Astrocyte (in vitro differentiated cells and primary cell): ENCODE data around the gene VIM. TPM values are rescaled to one million over a fixed set of nuclear protein-coding genes. Genes with fewer than 3 reads are reported as not detected.

Source experiments
- DNase-seq: peaks from one replicate; pipeline ENCODE4 v3.0.0-alpha.2; 2010; ENCODE audit warnings: low read depth
- FAIRE-seq: peaks from 2 replicates; lab custom pipeline; 2011; peaks lifted over from hg19 to GRCh38; lab: Jason Lieb, UNC
- H2AFZ ChIP-seq: 2 replicates; pipeline ENCODE4 v1.6.0; 2012; ENCODE audit warnings: low read depth, low read length, inconsistent platforms
- H3K27ac ChIP-seq: 2 replicates; pipeline ENCODE4 v1.5.1; 2011; ENCODE audit warnings: low read depth, low read length, inconsistent platforms
- H3K27me3 ChIP-seq: 2 replicates; pipeline ENCODE4 v1.6.0; 2011; ENCODE audit warnings: low read length, inconsistent platforms; ENCODE audit not compliant: insufficient read depth
- H3K36me3 ChIP-seq: 2 replicates; pipeline ENCODE4 v1.5.1; 2011; ENCODE audit warnings: low read length, inconsistent platforms; ENCODE audit not compliant: insufficient read depth
- H3K4me1 ChIP-seq: 2 replicates; pipeline ENCODE4 v1.5.1; 2011; ENCODE audit warnings: low read length, inconsistent platforms; ENCODE audit not compliant: insufficient read depth
- H3K4me2 ChIP-seq: 2 replicates; pipeline ENCODE4 v1.6.0; 2012; ENCODE audit warnings: low read length, inconsistent platforms
- H3K4me3 ChIP-seq: 2 replicates; pipeline ENCODE4 v1.5.1; 2011; ENCODE audit warnings: low read depth, mild to moderate bottlenecking, low read length, inconsistent platforms; ENCODE audit not compliant: insufficient read depth
- H3K79me2 ChIP-seq: 2 replicates; pipeline ENCODE4 v1.6.0; 2012; ENCODE audit warnings: mild to moderate bottlenecking, low read length, inconsistent platforms; ENCODE audit not compliant: insufficient read depth
- H3K9ac ChIP-seq: 2 replicates; pipeline ENCODE4 v1.6.0; 2012; ENCODE audit warnings: mild to moderate bottlenecking, low read length, inconsistent platforms
- H3K9me3 ChIP-seq: 2 replicates; pipeline ENCODE4 v1.5.1; 2012; ENCODE audit warnings: low read depth, mild to moderate bottlenecking, low read length, inconsistent platforms; ENCODE audit not compliant: insufficient read depth
- H4K20me1 ChIP-seq: 2 replicates; pipeline ENCODE4 v1.6.0; 2012; ENCODE audit warnings: low read length, inconsistent platforms; ENCODE audit not compliant: insufficient read depth
- H3K27ac Mint-ChIP-seq: one replicate; pipeline ENCODE4 v1.8.0; 2021; ENCODE audit warnings: mild to moderate bottlenecking, mixed read lengths; ENCODE audit not compliant: unreplicated experiment
- H3K27me3 Mint-ChIP-seq: one replicate; pipeline ENCODE4 v1.8.0; 2021; ENCODE audit warnings: low read depth, mixed read lengths; ENCODE audit not compliant: unreplicated experiment
- H3K36me3 Mint-ChIP-seq: one replicate; pipeline ENCODE4 v1.8.0; 2021; ENCODE audit warnings: low read depth, mixed read lengths; ENCODE audit not compliant: unreplicated experiment
- H3K4me1 Mint-ChIP-seq: one replicate; pipeline ENCODE4 v1.8.0; 2021; ENCODE audit warnings: low read depth, mixed read lengths; ENCODE audit not compliant: unreplicated experiment
- H3K4me3 Mint-ChIP-seq: one replicate; pipeline ENCODE4 v1.8.0; 2021; ENCODE audit warnings: mild to moderate bottlenecking, moderate library complexity, mixed read lengths; ENCODE audit not compliant: unreplicated experiment
- H3K9me3 Mint-ChIP-seq: one replicate; pipeline ENCODE4 v1.8.0; 2021; ENCODE audit warnings: mild to moderate bottlenecking, mixed read lengths; ENCODE audit not compliant: unreplicated experiment
- CTCF ChIP-seq: IDR thresholded peaks from 2 replicates; pipeline ENCODE4 v1.5.1; 2011; ENCODE audit warnings: low read depth, mild to moderate bottlenecking, inconsistent platforms, low read length, moderate library complexity; ENCODE audit not compliant: insufficient read depth
- EZH2 ChIP-seq: IDR thresholded peaks from 2 replicates; pipeline ENCODE4 v1.6.1; 2012; ENCODE audit warnings: mild to moderate bottlenecking, low read length, inconsistent platforms; ENCODE audit not compliant: insufficient read depth
- total RNA-seq: library from RNA; stranded (reverse); gene quantifications from 2 replicates; pipeline ENCODE4 v1.2.1, GENCODE V29; 2021

Gene VIM
- total RNA-seq, 1 donor from 2014 or later = 5,400 TPM

DNA sequence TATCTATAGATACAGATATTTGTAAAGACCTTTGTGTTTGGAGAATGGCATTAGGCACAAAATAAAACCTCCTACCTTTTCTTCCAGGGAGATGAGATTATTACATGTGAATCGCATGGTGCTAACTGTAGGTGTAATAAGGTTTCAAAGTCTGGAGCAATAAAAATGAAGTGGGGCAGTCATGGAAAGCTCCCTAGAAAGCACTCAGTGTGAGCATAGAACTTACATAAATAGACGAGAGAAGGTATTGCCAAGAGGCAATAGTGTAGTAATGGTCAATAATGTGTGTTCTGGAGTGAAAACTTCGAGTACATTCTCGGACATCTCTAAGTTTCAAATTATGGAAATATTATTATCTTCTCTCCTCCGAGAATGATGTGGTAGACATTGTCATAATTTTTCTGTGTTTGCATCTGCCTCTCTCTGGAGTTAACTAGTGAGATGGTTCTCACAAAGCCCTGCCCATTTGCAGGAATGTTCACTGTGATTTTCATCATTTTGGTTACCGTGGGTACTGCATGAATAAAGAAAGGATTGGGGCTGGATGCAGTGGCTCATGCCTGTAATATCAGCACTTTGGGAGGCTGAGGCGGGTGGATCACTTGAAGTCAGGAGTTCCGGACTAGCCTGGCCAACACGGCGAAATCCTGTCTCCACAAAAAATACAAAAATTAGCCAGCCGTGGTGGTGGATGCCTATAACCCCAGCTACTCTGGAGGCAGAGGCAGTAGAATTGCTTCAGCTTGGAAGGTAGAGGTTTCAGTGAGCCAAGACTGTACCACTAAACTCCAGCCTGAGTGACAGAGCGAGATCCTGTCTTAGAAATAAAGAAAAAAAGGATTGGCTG lies 10.6 kb downstream of the VIM start:
- Histone ChIP-seq H3K4me1 (peaks cover 10% of the 10 kb centered on the region), H4K20me1 (peaks cover 50% of the 10 kb centered on the region), H3K79me2 (peaks cover 18% of the 10 kb centered on the region), H2AFZ (no peak overlapping the region), H3K27me3 (no peaks in the 10 kb centered on the region), H3K27ac (peak overlapping the region; percentile 48), H3K36me3 (peaks cover 37% of the 10 kb centered on the region), H3K4me2 (peak overlapping the region; percentile 2), H3K9ac (peak overlapping the region; percentile 28), H3K4me3 (no peak overlapping the region), H3K9me3 (peaks cover 5% of the 10 kb centered on the region)
- FAIRE-seq = peak; percentile 79
- Mint-ChIP-seq H3K36me3 (peaks cover 32% of the 10 kb centered on the region), H3K27ac (peak overlapping the region; percentile 83), H3K27me3 (no peaks in the 10 kb centered on the region), H3K4me3 (peak overlapping the region; percentile 74), H3K4me1 (peaks cover 13% of the 10 kb centered on the region), H3K9me3 (peaks cover 2% of the 10 kb centered on the region)
- peak; percentile 83 for DNase-seq
- TF ChIP-seq EZH2 = no peak
- TF ChIP-seq CTCF = no peak

DNA sequence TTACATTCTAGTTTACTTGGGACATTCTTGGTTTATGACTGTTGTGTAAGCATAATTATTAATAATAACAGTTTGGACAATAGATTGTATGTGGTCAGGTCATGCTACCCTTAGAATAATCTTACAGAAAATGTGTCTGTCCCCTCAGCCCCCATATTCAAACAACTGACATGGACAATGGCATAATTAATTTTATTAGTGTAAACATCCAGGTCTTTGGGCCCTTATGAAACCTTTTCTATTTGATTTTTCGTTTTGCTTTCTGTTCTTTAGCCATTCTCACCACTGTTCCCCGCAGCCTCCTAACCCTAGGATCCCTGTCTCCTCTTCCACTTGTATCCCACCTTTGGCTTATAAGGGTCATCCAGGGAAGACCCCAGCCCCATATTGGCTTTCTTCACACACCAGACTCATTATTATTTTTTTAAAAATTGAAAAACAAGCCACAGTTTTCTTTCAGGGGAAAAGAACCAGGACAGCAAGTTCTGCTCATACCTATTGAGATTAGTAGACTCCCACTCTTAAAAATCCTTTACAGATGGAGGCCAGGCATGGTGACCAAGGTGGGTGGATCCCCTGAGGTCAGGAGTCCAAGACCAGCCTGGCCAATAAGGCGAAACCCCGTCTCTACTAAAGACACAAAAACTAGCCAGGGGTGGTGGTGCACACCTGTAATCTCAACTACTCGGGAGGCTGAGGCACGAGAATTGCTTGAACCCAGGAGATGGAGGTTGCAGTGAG lies 11.5 kb downstream of the VIM start:
- H3K27me3 ChIP-seq = no peaks in the 10 kb centered on the region
- peaks cover 9% of the 10 kb centered on the region for H3K4me1 Mint-ChIP-seq
- peaks cover 5% of the 10 kb centered on the region for H3K9me3 ChIP-seq
- peaks cover 42% of the 10 kb centered on the region for H4K20me1 ChIP-seq
- no peak overlapping the region for H2AFZ ChIP-seq
- DNase-seq = no peak
- no peak overlapping the region for H3K9ac ChIP-seq
- no peak overlapping the region for H3K4me3 ChIP-seq
- H3K79me2 ChIP-seq = peaks cover 10% of the 10 kb centered on the region
- H3K27me3 Mint-ChIP-seq = no peaks in the 10 kb centered on the region
- no peak overlapping the region for H3K4me2 ChIP-seq
- TF ChIP-seq EZH2 = no peak
- no peak for TF ChIP-seq CTCF
- no peak for FAIRE-seq
- peak overlapping the region; percentile 48 for H3K27ac ChIP-seq
- H3K4me1 ChIP-seq = peaks cover 4% of the 10 kb centered on the region
- peak overlapping the region; percentile 74 for H3K4me3 Mint-ChIP-seq
- peaks cover 26% of the 10 kb centered on the region for H3K36me3 Mint-ChIP-seq
- H3K27ac Mint-ChIP-seq = peak overlapping the region; percentile 49
- peaks cover 30% of the 10 kb centered on the region for H3K36me3 ChIP-seq
- H3K9me3 Mint-ChIP-seq = peaks cover 2% of the 10 kb centered on the region
